ENCODE measurements around the gene WNT7A.

Gene WNT7A

GRCh38 chr3:13767896-13768295, 112.0 kb downstream of the WNT7A start:
- DNase-seq = no peak

GRCh38 chr3:13767030-13767429, 112.8 kb downstream of the WNT7A start:
- no peak for DNase-seq

Data from MV-4-11 (cell line).